Measurements from ENCODE around the gene C4BPB. TPM values are rescaled to one million over a fixed set of nuclear protein-coding genes. Genes with fewer than 3 reads are reported as not detected.

Gene C4BPB
- total and polyA plus RNA-seq, 2 of the 8 experiments (the other 6 are each of a cell fraction or from before 2014, with no cell fraction given) = not detected

DNA sequence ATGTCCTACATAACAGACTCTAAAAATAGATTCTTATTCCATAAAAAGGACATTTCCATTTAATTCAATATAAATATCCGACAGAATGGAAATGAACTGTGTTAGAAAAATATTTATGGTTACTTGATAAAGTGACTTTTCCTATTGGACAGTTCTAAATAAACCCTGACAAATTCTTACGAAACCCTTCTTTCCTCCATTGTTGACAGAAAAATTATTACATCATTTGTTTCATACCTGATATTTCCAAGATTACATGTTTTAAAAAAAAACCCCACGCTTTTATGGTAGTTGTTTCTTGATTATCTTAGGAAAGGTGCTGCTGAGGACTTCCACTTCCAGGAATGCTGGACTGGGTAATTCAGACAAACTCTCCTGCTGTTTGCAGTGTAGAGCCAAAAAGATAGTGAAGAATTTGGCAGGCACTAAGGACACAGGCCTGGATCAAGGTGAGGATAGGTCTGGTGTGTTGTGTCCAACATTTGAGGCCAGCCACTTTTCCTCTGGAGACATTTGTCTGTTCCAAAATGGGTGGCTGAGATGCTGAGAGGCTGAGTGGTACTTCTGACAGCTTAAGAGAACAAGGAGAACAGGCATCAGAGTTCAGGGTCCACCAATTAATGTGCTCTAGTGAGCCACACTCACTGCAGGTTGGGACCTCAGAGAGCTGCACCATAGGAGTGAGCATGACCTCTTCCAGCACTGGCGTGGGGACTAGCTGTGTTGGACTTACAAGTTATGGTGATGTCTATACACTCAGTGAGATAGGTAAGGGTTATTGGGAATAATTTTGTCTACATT lies 49.1 kb upstream of the C4BPB start (continued):
- TF ChIP-seq GABPA (IDR thresholded peaks at IDR 0.05; ENCODE audit: borderline replicate concordance, insufficient read depth, low read length) (no peak), SP2 (IDR thresholded peaks at IDR 0.05; ENCODE audit: low read length) (no peak), SAP30 (IDR thresholded peaks at IDR 0.05; ENCODE audit: insufficient read depth, insufficient replicate concordance, low read length) (no peak), FOSL1 (IDR thresholded peaks at IDR 0.05; ENCODE audit: insufficient read depth, low read depth, low read length) (no peak), KDM4A (IDR thresholded peaks at IDR 0.05; ENCODE audit: low read depth, low read length, severe bottlenecking) (no peak), RXRA (IDR thresholded peaks at IDR 0.05; ENCODE audit: insufficient read depth, low read depth, low read length) (no peak)
- TF ChIP-seq, protein P1, sequence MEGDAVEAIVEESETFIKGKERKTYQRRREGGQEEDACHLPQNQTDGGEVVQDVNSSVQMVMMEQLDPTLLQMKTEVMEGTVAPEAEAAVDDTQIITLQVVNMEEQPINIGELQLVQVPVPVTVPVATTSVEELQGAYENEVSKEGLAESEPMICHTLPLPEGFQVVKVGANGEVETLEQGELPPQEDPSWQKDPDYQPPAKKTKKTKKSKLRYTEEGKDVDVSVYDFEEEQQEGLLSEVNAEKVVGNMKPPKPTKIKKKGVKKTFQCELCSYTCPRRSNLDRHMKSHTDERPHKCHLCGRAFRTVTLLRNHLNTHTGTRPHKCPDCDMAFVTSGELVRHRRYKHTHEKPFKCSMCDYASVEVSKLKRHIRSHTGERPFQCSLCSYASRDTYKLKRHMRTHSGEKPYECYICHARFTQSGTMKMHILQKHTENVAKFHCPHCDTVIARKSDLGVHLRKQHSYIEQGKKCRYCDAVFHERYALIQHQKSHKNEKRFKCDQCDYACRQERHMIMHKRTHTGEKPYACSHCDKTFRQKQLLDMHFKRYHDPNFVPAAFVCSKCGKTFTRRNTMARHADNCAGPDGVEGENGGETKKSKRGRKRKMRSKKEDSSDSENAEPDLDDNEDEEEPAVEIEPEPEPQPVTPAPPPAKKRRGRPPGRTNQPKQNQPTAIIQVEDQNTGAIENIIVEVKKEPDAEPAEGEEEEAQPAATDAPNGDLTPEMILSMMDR (IDR thresholded peaks at IDR 0.05; ENCODE audit: control extremely low read depth in 1 of 3, insufficient read depth in 1 of 3, low read depth in 1 of 3, low read length in 3 of 3) = no peak

Measured in H1 (cell line).